H1 (cell line): ENCODE measurements around the gene CFAP61. TPM values are rescaled to one million over a fixed set of nuclear protein-coding genes. Genes with fewer than 3 reads are reported as not detected.

Experiments used
- POLR2A ChIP-seq, 2 experiments: IDR thresholded peaks; 1 replicate in 1 of 2; 2 replicates in 1 of 2; pipeline ENCODE4 v1.6.1; 2011; ENCODE audit warnings: low read depth in 2 of 2, low read length in 2 of 2, mild to moderate bottlenecking in 2 of 2; ENCODE audit errors: control extremely low read depth in 1 of 2
- SP1 ChIP-seq: IDR thresholded peaks from 2 replicates; pipeline ENCODE4 v1.6.1; 2011; ENCODE audit warnings: low read depth, low read length
- YY1 ChIP-seq: IDR thresholded peaks from 2 replicates; pipeline ENCODE4 v1.6.1; 2011; ENCODE audit warnings: low read depth, mild to moderate bottlenecking, low read length
- polyA plus RNA-seq, 7 experiments: library from polyadenylated mRNA; depleted of rRNA in 3 of 7; stranded (reverse) in 5 of 7; unstranded in 2 of 7; fragments of >200 nt in 5 of 7; fragments of 200-250 nt in 2 of 7; gene quantifications; 1 replicate in 5 of 7; 2 replicates in 1 of 7; 4 replicates in 1 of 7; pipeline versions ENCODE4 v1.2.1 to v1.2.3, GENCODE V29; 2011 to 2013; ENCODE audit warnings: missing spikeins in 2 of 7, mixed read lengths in 2 of 7
- total RNA-seq: library from RNA; stranded (reverse); fragmentation: NEBNext Ultra II Directional; extraction: Animal tissue kit (Norgen Biotek cat#: 25700); gene quantifications from 2 replicates; pipeline ENCODE4 v1.2.1, GENCODE V29; 2021
- TF ChIP-seq, protein P1 (sequence below): fragments of 300-600 bp; sonication (generic); IDR thresholded peaks from 2 replicates; pipeline ENCODE4 v1.7.1; 2012; ENCODE audit warnings: low read length, moderate library complexity, mild to moderate bottlenecking, inconsistent platforms; ENCODE audit not compliant: insufficient replicate concordance

CFAP61 gene
- total and polyA plus RNA-seq, 2 of the 8 experiments (the other 6 are each of a cell fraction or from before 2014, with no cell fraction given): 0.29 to 0.61 TPM

DNA sequence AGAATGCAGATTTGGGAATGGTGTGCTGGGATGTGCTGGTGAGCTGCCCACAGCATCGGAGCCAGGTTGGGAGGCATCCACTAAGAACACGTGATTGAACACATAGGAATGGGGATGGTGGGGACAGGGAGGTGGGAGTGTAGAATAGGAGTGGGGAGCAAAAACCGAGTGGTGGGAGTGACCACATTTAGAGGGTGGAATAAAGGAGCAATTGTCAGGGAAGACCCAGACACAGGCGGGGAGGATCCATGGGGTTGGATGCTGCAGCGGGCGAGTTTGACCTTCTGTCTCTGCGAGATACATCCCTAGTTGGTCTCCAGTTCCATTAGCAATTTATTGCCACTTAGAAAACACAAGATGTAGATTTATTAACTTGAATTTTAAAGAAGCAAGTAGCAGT, 30.5 kb upstream of the CFAP61 start (continued):
- TF ChIP-seq, protein P1, sequence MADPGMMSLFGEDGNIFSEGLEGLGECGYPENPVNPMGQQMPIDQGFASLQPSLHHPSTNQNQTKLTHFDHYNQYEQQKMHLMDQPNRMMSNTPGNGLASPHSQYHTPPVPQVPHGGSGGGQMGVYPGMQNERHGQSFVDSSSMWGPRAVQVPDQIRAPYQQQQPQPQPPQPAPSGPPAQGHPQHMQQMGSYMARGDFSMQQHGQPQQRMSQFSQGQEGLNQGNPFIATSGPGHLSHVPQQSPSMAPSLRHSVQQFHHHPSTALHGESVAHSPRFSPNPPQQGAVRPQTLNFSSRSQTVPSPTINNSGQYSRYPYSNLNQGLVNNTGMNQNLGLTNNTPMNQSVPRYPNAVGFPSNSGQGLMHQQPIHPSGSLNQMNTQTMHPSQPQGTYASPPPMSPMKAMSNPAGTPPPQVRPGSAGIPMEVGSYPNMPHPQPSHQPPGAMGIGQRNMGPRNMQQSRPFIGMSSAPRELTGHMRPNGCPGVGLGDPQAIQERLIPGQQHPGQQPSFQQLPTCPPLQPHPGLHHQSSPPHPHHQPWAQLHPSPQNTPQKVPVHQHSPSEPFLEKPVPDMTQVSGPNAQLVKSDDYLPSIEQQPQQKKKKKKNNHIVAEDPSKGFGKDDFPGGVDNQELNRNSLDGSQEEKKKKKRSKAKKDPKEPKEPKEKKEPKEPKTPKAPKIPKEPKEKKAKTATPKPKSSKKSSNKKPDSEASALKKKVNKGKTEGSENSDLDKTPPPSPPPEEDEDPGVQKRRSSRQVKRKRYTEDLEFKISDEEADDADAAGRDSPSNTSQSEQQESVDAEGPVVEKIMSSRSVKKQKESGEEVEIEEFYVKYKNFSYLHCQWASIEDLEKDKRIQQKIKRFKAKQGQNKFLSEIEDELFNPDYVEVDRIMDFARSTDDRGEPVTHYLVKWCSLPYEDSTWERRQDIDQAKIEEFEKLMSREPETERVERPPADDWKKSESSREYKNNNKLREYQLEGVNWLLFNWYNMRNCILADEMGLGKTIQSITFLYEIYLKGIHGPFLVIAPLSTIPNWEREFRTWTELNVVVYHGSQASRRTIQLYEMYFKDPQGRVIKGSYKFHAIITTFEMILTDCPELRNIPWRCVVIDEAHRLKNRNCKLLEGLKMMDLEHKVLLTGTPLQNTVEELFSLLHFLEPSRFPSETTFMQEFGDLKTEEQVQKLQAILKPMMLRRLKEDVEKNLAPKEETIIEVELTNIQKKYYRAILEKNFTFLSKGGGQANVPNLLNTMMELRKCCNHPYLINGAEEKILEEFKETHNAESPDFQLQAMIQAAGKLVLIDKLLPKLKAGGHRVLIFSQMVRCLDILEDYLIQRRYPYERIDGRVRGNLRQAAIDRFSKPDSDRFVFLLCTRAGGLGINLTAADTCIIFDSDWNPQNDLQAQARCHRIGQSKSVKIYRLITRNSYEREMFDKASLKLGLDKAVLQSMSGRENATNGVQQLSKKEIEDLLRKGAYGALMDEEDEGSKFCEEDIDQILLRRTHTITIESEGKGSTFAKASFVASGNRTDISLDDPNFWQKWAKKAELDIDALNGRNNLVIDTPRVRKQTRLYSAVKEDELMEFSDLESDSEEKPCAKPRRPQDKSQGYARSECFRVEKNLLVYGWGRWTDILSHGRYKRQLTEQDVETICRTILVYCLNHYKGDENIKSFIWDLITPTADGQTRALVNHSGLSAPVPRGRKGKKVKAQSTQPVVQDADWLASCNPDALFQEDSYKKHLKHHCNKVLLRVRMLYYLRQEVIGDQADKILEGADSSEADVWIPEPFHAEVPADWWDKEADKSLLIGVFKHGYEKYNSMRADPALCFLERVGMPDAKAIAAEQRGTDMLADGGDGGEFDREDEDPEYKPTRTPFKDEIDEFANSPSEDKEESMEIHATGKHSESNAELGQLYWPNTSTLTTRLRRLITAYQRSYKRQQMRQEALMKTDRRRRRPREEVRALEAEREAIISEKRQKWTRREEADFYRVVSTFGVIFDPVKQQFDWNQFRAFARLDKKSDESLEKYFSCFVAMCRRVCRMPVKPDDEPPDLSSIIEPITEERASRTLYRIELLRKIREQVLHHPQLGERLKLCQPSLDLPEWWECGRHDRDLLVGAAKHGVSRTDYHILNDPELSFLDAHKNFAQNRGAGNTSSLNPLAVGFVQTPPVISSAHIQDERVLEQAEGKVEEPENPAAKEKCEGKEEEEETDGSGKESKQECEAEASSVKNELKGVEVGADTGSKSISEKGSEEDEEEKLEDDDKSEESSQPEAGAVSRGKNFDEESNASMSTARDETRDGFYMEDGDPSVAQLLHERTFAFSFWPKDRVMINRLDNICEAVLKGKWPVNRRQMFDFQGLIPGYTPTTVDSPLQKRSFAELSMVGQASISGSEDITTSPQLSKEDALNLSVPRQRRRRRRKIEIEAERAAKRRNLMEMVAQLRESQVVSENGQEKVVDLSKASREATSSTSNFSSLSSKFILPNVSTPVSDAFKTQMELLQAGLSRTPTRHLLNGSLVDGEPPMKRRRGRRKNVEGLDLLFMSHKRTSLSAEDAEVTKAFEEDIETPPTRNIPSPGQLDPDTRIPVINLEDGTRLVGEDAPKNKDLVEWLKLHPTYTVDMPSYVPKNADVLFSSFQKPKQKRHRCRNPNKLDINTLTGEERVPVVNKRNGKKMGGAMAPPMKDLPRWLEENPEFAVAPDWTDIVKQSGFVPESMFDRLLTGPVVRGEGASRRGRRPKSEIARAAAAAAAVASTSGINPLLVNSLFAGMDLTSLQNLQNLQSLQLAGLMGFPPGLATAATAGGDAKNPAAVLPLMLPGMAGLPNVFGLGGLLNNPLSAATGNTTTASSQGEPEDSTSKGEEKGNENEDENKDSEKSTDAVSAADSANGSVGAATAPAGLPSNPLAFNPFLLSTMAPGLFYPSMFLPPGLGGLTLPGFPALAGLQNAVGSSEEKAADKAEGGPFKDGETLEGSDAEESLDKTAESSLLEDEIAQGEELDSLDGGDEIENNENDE: no peak
- TF ChIP-seq SP1 (no peak), POLR2A (IDR thresholded peaks at IDR 0.05; ENCODE audit: control extremely low read depth in 1 of 2, low read depth in 2 of 2, low read length in 2 of 2) (no peak), YY1 (no peak)
